Memory B cell (primary cell): ENCODE measurements around the gene ZMIZ1.
A peak's percentile ranks its signal among the peaks of the same experiment; 100 is the strongest.

Experiments used
- ATAC-seq: fragments of 150-1000 bp; cut with Tn5 transposase; 2 replicates; pipeline ENCODE4 v1.10.0; 2021; ENCODE audit warnings: low read depth, mild to moderate bottlenecking, moderate library complexity
- DNase-seq, 2 donors: peaks; one replicate each; pipeline ENCODE4 v3.0.0; 2022; ENCODE audit warnings: low spot score in 2 of 2
- H3K27ac Mint-ChIP-seq: one replicate; pipeline ENCODE4 v1.8.0; 2022; ENCODE audit warnings: mild to moderate bottlenecking, moderate library complexity, mixed read lengths
- H3K27me3 Mint-ChIP-seq: one replicate; pipeline ENCODE4 v1.8.0; 2022; ENCODE audit warnings: mixed read lengths
- H3K36me3 Mint-ChIP-seq: one replicate; pipeline ENCODE4 v1.8.0; 2022; ENCODE audit warnings: mild to moderate bottlenecking, mixed read lengths
- H3K4me1 Mint-ChIP-seq: one replicate; pipeline ENCODE4 v1.8.0; 2022; ENCODE audit warnings: mixed read lengths
- H3K4me3 Mint-ChIP-seq: one replicate; pipeline ENCODE4 v1.8.0; 2022; ENCODE audit warnings: mild to moderate bottlenecking, moderate library complexity, mixed read lengths
- H3K9me3 Mint-ChIP-seq: one replicate; pipeline ENCODE4 v1.8.0; 2022; ENCODE audit warnings: mixed read lengths

ZMIZ1 gene

GRCh38 chr10:79044846-79045245, 23.9 kb upstream of the ZMIZ1 start:
- DNase-seq = no peak
- Mint-ChIP-seq H3K9me3 (no peaks in the 10 kb centered on the region), H3K36me3 (no peaks in the 10 kb centered on the region), H3K27me3 (no peaks in the 10 kb centered on the region), H3K27ac (no peak overlapping the region), H3K4me1 (peaks cover 6% of the 10 kb centered on the region), H3K4me3 (no peak overlapping the region)
- ATAC-seq = no peak

GRCh38 chr10:79045566-79046175, 23.1 kb upstream of the ZMIZ1 start:
- DNase-seq = no peak
- no peak overlapping the region for H3K27ac Mint-ChIP-seq
- no peaks in the 10 kb centered on the region for H3K36me3 Mint-ChIP-seq

GRCh38 chr10:79046326-79046725, 22.4 kb upstream of the ZMIZ1 start:
- Mint-ChIP-seq H3K36me3 (no peaks in the 10 kb centered on the region), H3K4me3 (no peak overlapping the region), H3K9me3 (no peaks in the 10 kb centered on the region), H3K27ac (no peak overlapping the region), H3K4me1 (peaks cover 6% of the 10 kb centered on the region), H3K27me3 (peaks cover under 1% of the 10 kb centered on the region)
- DNase-seq (no peak), ATAC-seq (no peak)

More at GRCh38 chr10:79045566-79046175, 23.1 kb upstream of the ZMIZ1 start:
- Mint-ChIP-seq H3K27me3 (no peaks in the 10 kb centered on the region), H3K4me1 (peaks cover 6% of the 10 kb centered on the region), H3K4me3 (no peak overlapping the region), H3K9me3 (no peaks in the 10 kb centered on the region)
- no peak for ATAC-seq

- Mint-ChIP-seq H3K4me1 (peaks cover 6% of the 10 kb centered on the region), H3K27ac (peak overlapping the region; percentile 72), H3K4me3 (no peak overlapping the region), H3K27me3 (peaks cover 3% of the 10 kb centered on the region), H3K9me3 (no peaks in the 10 kb centered on the region), H3K36me3 (no peaks in the 10 kb centered on the region)
- no peak for DNase-seq
- ATAC-seq = no peak
These were observed 21.8 kb upstream of the ZMIZ1 start for GRCh38 chr10:79046741-79047583.

GRCh38 chr10:79047584-79047874, 21.2 kb upstream of the ZMIZ1 start:
- Mint-ChIP-seq H3K27ac (peak overlapping the region; percentile 72), H3K4me3 (no peak overlapping the region), H3K4me1 (peaks cover 6% of the 10 kb centered on the region), H3K36me3 (no peaks in the 10 kb centered on the region), H3K27me3 (peaks cover 3% of the 10 kb centered on the region), H3K9me3 (no peaks in the 10 kb centered on the region)
- DNase-seq = no peak
- no peak for ATAC-seq

GRCh38 chr10:79047875-79048638, 20.7 kb upstream of the ZMIZ1 start:
- Mint-ChIP-seq H3K27ac (peak overlapping the region; percentile 72), H3K27me3 (peaks cover 3% of the 10 kb centered on the region), H3K4me1 (peaks cover 6% of the 10 kb centered on the region), H3K4me3 (peak overlapping the region; percentile 46), H3K9me3 (no peaks in the 10 kb centered on the region), H3K36me3 (no peaks in the 10 kb centered on the region)
- no peak for DNase-seq
- peak; percentile 69 for ATAC-seq

GRCh38 chr10:79048639-79049550, 19.9 kb upstream of the ZMIZ1 start:
- Mint-ChIP-seq H3K27ac (peak overlapping the region; percentile 20), H3K9me3 (no peaks in the 10 kb centered on the region), H3K36me3 (no peaks in the 10 kb centered on the region), H3K4me1 (peaks cover 6% of the 10 kb centered on the region), H3K4me3 (no peak overlapping the region), H3K27me3 (peaks cover 3% of the 10 kb centered on the region)
- ATAC-seq (no peak), DNase-seq (no peak)

- ATAC-seq = no peak
- peaks cover 3% of the 10 kb centered on the region for H3K27me3 Mint-ChIP-seq
- DNase-seq = no peak
- no peaks in the 10 kb centered on the region for H3K9me3 Mint-ChIP-seq
- peaks cover 6% of the 10 kb centered on the region for H3K4me1 Mint-ChIP-seq
- H3K36me3 Mint-ChIP-seq = no peaks in the 10 kb centered on the region
- H3K27ac Mint-ChIP-seq = no peak overlapping the region
- no peak overlapping the region for H3K4me3 Mint-ChIP-seq
These were observed 18.6 kb upstream of the ZMIZ1 start for GRCh38 chr10:79049931-79050895.

- Mint-ChIP-seq H3K4me3 (no peak overlapping the region), H3K27ac (no peak overlapping the region), H3K27me3 (peaks cover 3% of the 10 kb centered on the region), H3K9me3 (no peaks in the 10 kb centered on the region), H3K36me3 (no peaks in the 10 kb centered on the region), H3K4me1 (peaks cover 6% of the 10 kb centered on the region)
- ATAC-seq = no peak
- DNase-seq = no peak
These were observed 17.7 kb upstream of the ZMIZ1 start for GRCh38 chr10:79050896-79051555.

- Mint-ChIP-seq H3K9me3 (no peaks in the 10 kb centered on the region), H3K36me3 (no peaks in the 10 kb centered on the region), H3K27me3 (peaks cover 3% of the 10 kb centered on the region), H3K4me1 (peaks cover 6% of the 10 kb centered on the region), H3K27ac (no peak overlapping the region), H3K4me3 (no peak overlapping the region)
- no peak for DNase-seq
- ATAC-seq = no peak
These were observed 17.0 kb upstream of the ZMIZ1 start for GRCh38 chr10:79051766-79052165.

GRCh38 chr10:79052291-79053080, 16.3 kb upstream of the ZMIZ1 start:
- H3K4me3 Mint-ChIP-seq = no peak overlapping the region
- no peaks in the 10 kb centered on the region for H3K9me3 Mint-ChIP-seq
- peaks cover 9% of the 10 kb centered on the region for H3K27me3 Mint-ChIP-seq
- no peaks in the 10 kb centered on the region for H3K36me3 Mint-ChIP-seq
- ATAC-seq (peak; percentile 52), DNase-seq (no peak)
- peaks cover 4% of the 10 kb centered on the region for H3K4me1 Mint-ChIP-seq
- H3K27ac Mint-ChIP-seq = no peak overlapping the region

GRCh38 chr10:79053081-79053434, 15.7 kb upstream of the ZMIZ1 start:
- Mint-ChIP-seq H3K9me3 (no peaks in the 10 kb centered on the region), H3K27ac (no peak overlapping the region), H3K4me1 (peaks cover 3% of the 10 kb centered on the region), H3K4me3 (no peak overlapping the region), H3K36me3 (no peaks in the 10 kb centered on the region), H3K27me3 (peaks cover 9% of the 10 kb centered on the region)
- no peak for DNase-seq
- ATAC-seq = no peak
